CD4-positive, alpha-beta T cell treated with Interleukin-4 for 1 hour (primary cell): Measurements from ENCODE around the gene RBM45.

Source experiments
- DNase-seq, 2 donors: peaks; one replicate each; pipeline ENCODE4 v3.0.0-alpha.2; 2020 to 2022

Gene RBM45

GRCh38 chr2:178163395-178163794, 51.2 kb downstream of the RBM45 start:
- DNase-seq: no peak

- DNase-seq: no peak
Observed at GRCh38 chr2:178163911-178164310, 51.7 kb downstream of the RBM45 start.

GRCh38 chr2:178173657-178174056, 61.4 kb downstream of the RBM45 start:
- DNase-seq: no peak

- DNase-seq: no peak
Observed at GRCh38 chr2:178177066-178177679, 64.9 kb downstream of the RBM45 start.
